Tibial nerve (tissue), 4 donors: ENCODE measurements around the gene COL25A1.

Source experiments
- EP300 ChIP-seq, 2 donors: sonication (generic); formaldehyde crosslinking; IDR thresholded peaks; one replicate each; pipeline ENCODE4 v1.6.1; 2017; ENCODE audit warnings: antibody characterized with exemption in 2 of 2, mild to moderate bottlenecking in 1 of 2
- POLR2A ChIP-seq, 2 donors: fragments of 450-650 bp; IDR thresholded peaks; one replicate each; pipeline ENCODE4 v1.6.1; 2017; ENCODE audit warnings: antibody characterized with exemption in 2 of 2, mild to moderate bottlenecking in 2 of 2, moderate library complexity in 2 of 2
- TF ChIP-seq, protein P1 (sequence below), 5 experiments: fragments of 200-600 bp in 3 of 5; fragments of 450-650 bp in 2 of 5; sonication (generic) in 3 of 5; IDR thresholded peaks; one replicate each; pipeline ENCODE4 v1.5.1; 2016 to 2019; ENCODE audit warnings: antibody characterized with exemption in 5 of 5, mild to moderate bottlenecking in 3 of 5, moderate library complexity in 2 of 5

DNA sequence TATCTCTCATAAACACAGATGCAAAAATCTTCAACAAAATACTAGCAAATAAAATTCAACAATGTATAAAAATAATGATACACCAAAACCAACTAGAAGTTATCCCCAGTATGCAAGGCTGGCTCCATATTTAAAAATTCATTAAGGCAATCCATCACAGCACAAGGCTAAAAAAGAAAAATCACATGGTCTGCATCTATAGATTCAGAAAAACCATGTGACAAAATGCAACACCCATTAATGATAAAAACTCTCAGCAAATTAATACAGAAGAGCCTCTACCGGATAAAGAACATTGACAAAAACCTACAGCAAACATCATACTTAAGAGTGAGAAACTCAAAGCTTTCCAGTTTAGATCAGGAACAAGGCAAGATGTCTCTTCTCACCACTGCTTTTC is 182.6 kb downstream of the COL25A1 start:
- TF ChIP-seq, protein P1, sequence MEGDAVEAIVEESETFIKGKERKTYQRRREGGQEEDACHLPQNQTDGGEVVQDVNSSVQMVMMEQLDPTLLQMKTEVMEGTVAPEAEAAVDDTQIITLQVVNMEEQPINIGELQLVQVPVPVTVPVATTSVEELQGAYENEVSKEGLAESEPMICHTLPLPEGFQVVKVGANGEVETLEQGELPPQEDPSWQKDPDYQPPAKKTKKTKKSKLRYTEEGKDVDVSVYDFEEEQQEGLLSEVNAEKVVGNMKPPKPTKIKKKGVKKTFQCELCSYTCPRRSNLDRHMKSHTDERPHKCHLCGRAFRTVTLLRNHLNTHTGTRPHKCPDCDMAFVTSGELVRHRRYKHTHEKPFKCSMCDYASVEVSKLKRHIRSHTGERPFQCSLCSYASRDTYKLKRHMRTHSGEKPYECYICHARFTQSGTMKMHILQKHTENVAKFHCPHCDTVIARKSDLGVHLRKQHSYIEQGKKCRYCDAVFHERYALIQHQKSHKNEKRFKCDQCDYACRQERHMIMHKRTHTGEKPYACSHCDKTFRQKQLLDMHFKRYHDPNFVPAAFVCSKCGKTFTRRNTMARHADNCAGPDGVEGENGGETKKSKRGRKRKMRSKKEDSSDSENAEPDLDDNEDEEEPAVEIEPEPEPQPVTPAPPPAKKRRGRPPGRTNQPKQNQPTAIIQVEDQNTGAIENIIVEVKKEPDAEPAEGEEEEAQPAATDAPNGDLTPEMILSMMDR (IDR thresholded peaks at IDR 0.05), result no peak
- TF ChIP-seq EP300 (IDR thresholded peaks at IDR 0.05) (no peak), POLR2A (IDR thresholded peaks at IDR 0.05) (no peak)
